Medulla oblongata (tissue), 1 donor: Measurements from ENCODE around the gene ZNHIT2.
"Not testable (repeated sequence)": the region's sequence is repeated elsewhere in the genome, so short reads cannot be mapped to it uniquely, and the experiment has no call there.

Experiments
- DNase-seq: peaks from one replicate; pipeline ENCODE4 v3.0.0-alpha.2; 2015; ENCODE audit errors: extremely low spot score

Gene ZNHIT2

GRCh38 chr11:65119670-65119995, 2.1 kb upstream of the ZNHIT2 start:
- no peak for DNase-seq

DNA sequence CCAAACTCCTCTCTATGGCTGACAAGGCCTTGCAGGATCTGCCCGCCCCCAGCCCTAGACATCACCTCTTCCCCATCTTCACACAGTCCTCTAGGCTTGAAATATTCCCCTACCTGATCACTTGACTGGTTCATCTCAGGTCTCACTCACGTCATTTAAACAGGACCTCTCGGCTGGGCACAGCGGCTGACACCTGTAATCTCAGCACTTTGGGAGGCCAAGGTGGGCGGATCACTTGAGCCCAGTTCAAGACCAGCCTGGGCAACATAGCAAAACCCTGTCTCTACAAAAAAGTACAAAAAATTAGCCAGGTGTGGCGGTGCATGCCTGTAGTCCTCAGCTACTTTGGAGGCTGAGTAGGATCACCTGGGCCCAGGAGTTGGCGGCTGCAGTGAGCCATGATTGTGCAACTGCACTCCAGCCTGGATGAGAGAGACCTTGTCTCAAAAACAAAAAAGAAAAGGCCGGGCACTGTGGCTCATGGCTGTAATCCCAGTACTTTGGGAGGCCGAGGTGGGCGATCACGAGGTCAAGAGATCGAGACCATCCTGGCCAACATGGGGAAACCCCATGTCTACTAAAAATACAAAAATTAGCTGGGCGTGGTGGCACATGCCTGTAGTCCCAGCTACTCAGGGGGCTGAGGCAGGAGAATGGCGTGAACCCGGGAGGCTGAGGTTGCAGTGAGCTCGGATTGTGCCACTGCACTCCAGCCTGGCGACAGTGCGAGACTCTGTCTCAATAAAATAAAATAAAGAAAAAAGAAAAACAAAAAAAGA, 1.6 kb upstream of the ZNHIT2 start:
- not testable (repeated sequence) for DNase-seq

GRCh38 chr11:65118097-65118837, 766 bp upstream of the ZNHIT2 start:
- no peak for DNase-seq

DNA sequence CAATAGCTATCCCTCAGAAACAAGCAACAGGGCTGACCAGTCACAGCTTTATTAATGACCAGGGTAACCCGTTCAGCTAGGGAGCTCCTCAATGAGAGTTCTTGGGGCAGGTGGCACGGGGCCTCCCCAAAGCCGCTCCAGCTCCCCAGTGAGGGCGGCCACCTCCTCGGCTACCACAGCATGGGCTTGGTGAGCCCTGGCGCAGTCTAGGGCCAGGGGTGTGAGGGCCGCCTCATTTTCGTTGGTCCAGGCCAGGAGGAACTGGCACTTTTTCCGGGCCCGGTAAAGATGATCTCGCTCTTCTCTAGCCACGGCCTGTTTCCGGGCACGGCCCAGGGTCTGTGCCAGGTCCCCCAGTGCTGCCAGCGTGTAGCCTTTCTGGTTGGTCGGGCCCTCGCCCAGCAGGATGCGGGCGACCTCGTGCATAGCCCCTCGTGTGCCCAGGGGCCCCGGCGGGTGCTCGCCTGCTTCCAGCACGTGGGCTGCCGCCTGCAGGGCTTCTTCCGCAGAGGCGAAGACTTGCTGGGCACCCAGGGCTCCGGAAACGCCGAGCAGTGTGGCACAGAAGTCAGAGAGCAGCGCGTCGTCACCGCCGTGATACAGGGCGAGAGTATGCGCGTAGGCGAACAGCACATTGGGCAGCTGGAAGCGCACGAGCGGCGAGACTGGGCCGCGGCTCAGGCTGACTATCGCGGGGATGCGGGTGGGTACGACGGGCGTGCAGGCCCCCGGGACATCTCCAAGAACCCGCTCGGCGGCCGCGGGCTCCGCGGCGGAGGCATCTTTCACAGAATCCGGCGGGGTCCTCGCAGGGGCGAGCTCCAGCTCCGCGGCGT, 913 bp downstream of the ZNHIT2 start:
- no peak for DNase-seq

DNA sequence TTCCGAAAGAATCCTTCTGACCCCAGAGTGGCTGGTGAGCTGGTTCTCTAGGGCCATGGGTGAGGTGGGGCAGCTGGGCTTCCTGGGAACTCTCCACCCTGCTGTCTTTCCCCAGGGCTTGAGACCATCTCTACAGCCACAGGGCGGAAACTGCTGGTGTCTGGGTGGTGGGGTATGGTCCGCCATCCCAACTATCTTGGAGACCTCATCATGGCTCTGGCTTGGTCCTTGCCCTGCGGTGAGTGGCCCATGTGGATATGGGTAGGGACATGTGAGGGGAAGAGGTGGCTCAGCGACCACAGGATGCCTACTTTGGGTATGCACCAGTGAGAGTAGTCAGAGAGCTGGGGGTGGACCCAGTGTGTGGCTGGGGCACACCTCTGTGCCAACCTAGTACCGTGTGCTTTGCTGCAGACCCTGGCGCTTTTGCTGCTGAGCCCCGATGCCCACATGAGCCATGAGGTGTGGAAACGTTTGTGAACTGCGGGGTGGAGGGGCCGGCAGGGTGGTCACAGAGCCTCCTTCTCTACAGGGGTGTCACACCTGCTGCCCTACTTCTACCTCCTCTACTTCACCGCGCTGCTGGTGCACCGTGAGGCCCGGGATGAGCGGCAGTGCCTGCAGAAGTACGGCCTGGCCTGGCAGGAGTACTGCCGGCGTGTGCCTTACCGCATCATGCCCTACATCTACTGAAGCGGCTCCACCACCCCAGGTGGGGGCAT, 2.0 kb downstream of the ZNHIT2 start:
- no peak for DNase-seq

- DNase-seq: no peak
These were observed 2.8 kb downstream of the ZNHIT2 start for GRCh38 chr11:65114538-65115171.

DNA sequence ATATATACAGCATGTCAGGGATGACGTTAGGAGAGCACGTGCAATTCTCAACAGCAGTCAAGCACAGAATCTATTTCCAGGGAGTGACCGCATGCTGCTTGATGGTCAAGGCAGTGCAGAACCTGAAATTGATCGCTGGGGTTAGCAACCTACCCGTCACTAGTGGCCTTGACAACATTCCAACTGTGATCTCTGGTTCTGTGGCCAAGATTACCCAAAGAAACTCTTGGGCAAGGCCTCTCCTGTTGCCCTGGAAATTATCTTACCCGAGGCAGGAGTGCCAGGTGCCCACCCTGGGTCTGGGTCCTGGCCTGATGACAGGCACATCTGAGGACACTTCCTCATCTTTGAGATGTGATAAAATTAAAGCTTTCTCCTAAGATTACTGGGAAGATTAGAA, 3.7 kb downstream of the ZNHIT2 start:
- no peak for DNase-seq

DNA sequence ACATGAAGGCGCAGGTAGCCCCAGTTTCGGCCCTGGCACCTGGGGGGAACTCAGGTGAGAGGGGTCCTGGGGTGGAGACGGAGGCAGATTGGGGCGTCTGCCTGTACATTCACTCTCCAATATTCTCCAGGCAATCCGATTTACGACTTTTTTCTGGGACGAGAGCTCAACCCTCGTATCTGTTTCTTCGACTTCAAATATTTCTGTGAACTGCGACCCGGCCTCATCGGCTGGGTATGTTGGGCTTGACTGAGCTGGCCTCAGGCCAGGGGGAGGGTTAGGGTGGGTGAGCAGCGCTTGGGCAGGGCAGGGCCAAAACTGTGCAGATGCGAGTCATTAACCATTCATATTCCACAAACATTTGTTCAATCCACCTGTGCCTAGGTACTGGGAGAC, 4.1 kb downstream of the ZNHIT2 start:
- DNase-seq: no peak

DNA sequence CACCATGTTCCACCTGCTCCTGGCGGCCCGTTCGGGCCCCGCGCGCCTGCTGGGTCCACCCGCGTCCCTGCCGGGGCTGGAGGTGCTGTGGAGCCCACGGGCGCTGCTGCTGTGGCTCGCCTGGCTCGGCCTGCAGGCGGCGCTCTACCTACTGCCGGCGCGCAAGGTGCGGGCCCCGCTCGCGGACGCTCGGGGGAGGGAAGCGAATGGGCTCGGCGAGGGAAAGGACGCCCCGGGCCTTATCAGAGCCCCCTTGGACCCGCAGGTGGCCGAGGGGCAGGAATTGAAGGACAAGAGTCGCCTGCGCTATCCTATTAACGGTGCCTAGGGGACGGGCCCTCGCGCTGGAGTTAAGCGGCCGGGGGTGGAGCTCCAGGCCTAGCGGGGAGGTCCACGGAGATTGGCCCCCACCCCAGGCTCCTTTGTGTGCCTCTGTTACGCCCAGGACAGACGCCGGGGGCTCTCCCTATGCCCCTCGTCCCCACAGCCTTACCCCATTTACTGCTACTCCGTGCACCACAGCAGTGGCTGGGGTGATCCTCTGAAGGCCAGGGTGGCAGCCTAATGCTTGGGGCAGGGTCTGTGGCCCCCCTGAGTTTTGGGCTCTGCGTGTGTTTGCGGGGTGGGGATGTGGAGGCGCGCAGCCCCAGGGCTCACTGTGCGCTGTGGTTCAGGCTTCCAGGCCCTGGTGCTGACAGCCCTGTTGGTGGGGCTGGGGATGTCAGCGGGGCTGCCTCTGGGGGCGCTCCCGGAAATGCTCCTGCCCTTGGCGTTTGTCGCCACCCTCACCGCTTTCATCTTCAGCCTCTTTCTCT, 4.7 kb downstream of the ZNHIT2 start:
- peak; percentile 62 for DNase-seq

DNA sequence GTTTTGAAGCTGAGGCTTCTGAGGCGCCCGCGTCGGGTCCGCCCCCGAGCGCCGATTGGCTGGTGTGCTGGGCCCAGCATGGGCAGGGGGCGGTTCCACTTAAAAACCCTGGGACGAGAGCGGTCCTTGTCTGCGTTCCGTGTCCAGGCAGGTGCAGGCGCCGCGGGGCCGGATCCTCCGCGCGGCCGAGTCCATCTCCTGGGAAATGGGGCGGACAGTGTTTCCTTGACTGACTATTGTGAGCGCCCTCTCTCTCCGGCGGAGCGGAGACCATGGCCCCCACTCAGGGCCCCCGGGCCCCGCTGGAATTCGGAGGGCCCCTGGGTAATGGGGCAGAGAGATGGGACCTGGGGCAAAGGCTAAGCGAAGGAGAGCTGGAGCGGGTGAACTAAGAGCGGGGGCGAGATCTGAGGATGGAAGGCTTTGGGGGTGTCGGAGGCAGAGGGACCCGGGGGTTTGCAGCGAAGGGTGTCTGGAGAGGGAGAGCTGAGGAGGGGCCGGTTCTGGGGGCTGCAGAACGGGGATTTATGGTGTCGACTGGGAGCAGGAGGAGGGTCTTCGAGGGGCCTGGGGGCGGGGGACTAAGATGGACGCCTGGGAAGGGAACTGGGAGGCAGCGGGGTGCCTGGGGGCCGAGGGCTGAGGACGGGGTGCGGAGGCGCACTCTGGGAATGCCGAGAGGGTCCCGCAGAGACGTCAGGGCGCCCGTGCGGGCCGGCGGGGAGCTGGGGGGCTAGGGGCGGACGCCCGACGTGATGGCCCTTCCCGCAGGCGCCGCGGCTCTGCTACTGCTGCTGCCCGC, 5.6 kb downstream of the ZNHIT2 start, which contains the start of gene TM7SF2:
TM7SF2 (plus strand) TSS at position 129 of the 802 bp plus-strand sequence; CDS start at position 273, 144 bp downstream.
- peak; percentile 98 for DNase-seq

DNA sequence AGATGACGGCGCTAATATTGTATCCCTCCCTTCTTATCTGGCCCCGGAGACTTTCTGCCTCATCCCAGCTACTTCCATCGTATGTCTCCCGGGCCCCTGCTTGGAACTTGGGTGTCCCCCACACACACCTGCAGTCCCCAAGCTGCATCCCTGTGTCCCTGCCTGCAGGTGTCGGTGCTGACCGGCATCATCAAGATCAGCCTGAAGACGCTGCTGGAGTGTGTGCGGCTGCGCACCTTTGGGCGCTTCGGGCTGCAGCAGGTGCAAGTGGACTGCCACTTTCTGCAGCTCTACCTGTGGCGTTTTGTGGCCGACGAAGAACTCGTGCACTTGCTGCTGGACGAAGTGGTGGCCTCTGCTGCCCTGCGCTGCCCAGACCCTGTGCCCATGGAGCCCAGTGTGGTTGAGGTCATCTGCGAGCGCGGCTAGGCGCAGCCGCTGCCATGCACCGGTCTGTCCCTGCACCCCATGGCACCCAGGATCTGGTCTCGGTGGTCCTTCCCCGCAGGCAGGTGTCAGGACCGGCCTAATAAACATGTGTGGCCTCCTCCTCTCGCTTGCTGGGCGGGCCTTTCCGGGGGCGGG, 6.2 kb downstream of the ZNHIT2 start:
- DNase-seq: no peak

- DNase-seq: peak; percentile 91
These were observed 7.1 kb downstream of the ZNHIT2 start for GRCh38 chr11:65110354-65110861.

DNA sequence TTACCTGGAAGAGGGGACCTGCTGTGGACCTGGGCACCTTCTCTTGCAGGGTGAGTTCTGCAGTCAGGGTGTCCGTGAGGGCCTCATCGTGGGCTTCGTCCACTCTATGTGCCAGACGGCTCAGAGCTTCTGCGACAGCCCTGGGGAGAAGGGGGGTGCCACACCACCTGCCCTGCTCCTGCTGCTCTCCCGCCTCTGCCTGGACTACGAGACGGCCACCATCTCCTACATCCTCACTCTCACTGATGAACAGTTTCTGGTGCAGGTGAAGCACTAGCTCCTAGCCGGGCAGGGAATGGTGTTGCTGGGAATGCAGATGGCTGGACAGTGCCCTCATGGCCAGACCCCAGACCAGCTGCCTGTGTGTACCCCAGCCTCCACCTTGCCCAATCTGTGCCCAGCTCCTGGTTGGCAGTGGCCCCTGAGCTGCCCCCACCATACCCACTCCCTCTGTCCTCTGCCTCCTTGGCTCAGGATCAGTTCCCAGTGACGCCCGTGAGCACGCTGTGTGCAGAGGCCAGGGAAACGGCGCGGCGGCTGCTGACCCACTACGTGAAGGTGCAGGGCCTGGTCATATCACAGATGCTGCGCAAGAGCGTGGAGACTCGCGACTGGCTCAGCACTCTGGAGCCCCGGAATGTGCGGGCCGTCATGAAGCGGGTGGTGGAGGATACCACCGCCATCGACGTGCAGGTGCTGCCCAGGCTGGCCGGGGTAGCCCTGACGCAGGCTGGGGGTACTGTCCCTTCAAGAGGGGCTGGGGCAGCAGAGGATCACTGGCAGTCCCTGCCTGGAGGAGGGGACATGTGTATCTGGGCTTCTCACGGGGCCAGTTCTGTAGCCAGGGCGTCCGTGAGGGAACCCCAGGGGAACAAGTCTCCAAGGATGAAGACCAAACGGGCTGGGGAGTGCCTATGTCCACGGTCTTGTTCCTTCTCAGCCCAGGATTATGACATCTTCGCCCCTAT, 8.0 kb downstream of the ZNHIT2 start:
- no peak for DNase-seq

DNA sequence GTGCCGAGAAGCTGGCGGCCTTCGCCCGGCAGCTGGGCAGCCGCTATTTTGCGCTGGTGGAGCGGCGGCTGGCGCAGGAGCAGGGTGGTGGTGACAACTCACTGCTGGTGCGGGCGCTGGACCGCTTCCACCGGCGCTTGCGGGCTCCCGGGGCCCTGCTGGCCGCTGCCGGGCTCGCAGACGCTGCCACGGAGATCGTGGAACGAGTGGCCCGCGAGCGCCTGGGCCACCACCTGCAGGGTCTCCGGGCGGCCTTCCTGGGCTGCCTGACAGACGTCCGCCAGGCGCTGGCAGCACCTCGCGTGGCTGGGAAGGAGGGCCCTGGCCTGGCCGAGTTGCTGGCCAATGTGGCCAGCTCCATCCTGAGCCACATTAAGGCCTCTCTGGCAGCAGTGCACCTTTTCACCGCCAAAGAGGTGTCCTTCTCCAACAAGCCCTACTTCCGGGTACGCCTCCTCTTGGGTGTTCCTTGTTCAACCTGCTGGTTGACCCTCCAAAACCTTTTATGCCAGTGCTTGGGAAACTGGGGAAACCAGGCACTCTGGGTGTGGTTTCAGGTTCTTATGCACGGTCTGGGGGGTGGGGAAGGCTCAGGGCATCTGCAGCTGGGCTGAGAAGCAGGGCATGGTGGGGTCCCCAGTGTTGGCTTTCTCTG, 8.9 kb downstream of the ZNHIT2 start:
- DNase-seq: no peak

DNA sequence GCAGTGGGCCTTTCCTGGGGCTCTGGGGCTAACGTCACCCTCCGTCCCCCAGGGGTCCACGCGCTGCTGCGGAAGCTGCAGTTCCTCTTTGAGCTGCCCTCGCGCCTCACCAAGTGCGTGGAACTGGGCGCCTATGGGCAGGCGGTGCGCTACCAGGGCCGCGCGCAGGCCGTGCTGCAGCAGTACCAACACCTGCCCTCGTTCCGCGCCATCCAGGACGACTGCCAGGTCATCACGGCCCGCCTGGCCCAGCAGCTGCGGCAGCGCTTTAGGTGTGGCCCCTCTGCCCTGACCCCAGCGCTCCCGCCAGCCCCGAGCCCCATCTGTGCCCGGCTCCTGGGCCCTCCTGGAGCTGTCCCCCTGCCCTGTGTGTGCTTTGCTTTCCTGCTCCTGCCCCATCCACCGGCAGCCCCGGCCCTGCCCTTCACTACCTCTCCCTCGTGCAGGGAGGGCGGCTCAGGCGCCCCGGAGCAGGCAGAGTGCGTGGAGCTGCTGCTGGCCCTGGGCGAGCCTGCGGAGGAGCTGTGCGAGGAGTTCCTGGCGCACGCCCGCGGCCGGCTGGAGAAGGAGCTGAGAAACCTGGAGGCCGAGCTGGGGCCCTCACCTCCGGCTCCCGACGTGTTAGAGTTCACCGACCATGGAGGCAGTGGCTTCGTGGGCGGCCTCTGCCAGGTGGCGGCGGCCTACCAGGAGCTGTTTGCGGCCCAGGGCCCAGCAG, 9.6 kb downstream of the ZNHIT2 start:
- DNase-seq: no peak

DNA sequence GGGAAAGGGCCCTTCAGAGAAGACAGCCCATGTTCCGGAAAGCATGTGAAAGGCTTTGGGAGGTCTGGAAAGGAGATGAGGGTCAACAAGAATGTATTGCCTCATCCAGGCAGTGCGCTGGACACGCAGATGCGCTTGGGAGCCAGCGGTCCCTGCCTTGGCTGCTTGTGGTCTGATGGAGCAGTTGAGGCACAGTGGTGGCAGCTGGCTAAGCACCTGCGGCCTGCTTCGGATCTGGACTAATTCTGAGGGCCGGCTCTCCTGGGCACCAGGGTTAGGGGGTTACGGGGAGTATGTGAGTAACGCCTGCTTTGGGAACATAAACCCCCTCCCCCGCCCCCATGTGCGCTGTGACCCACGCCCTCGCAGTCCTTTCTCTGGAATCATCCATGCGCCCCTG, 10.4 kb downstream of the ZNHIT2 start:
- DNase-seq: no peak

DNA sequence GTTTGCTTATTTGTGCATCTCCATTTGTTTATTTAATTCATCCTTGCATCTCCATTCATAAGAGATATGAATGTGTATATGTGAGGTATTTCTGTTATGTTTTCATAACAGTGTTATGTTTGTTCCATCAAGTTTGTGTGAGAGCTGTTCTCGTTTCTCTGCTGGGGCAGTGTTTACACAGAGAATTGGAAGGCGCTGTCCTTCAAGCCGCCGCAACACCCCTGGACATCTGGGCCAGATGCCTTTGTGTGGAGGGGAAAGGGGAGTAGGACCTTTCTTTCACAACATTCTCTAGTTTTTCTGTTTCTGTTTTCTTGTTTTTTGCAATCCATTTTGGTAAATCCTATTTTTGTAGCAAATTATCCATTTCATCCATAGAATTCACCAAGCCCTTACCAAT, 12.9 kb downstream of the ZNHIT2 start:
- DNase-seq: peak; percentile 50
